HG02588 (cell line): ENCODE measurements around the gene LIMS1.
A peak's percentile ranks its signal among the peaks of the same experiment; 100 is the strongest.

Source experiments
- ATAC-seq: cut with Tn5 transposase; IDR thresholded peaks from one replicate; pipeline ENCODE4 v1.9.1; 2021; ENCODE audit warnings: mild to moderate bottlenecking, moderate library complexity; ENCODE audit not compliant: unreplicated experiment

Gene LIMS1

GRCh38 chr2:108613261-108614042 is 79.2 kb downstream of the LIMS1 start:
- ATAC-seq = no peak

DNA sequence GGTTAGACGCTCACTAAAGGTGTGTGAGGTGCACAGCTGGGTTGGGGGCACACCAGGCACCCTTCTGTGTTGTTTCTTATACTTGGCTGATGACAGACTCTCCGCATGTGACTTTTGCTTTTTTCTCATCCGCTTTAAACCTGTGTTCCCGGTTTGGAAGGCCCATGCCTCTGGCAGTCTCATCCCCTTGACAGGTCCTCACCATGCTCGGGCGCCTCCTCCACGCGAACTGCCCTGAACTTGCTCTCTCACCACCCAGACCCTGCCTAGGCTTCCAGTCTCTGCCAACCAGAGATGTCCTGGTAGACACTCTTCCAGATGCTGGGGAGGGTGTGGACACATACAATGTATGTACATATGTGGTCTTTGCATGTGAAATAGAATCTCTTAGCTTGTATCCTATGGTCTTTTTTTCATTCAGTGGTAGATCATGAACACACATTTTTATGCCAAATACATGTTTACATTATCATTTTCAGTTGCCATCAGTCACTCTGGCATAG is 79.8 kb downstream of the LIMS1 start:
- no peak for ATAC-seq

DNA sequence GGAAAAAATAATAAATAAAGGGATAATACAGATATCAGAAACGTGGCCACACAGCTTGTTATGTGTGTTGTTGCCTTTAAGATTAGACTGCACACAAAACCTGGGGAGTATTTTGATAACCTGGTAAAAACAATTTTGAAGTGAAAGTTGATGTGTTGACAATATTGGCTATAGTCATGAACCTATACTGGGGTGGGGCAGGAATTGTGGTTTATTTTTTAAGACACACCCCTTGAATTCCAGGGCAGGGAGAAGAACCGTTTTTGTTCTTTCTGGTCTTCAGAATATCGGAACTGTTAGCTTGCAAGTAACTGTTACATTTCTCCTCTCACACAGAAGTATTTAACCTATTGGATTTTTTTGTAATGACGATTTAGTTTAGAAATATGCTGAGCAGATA is 80.4 kb downstream of the LIMS1 start:
- ATAC-seq = no peak

- ATAC-seq = no peak
These were observed 81.3 kb downstream of the LIMS1 start for GRCh38 chr2:108615480-108616090.

DNA sequence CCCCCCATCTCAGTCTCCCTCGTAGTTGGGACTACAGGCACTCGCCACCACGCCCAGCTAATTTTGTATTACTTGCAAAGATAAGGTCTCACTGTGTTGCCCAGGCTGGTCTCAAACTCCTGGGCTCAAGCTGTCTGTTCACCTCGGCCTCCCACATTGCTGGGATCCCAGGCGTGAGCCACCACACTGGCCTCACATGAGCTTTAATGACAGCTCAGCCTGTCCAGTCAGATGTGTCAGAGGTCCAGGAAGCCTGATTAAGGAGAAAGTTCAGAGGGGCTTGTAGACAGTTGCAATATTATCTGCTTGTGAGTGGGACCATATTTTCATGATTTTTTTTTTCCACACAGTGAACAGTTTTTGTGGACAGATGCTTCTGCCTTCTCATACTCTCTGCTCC is 82.0 kb downstream of the LIMS1 start:
- ATAC-seq = no peak

GRCh38 chr2:108616751-108617161 is 82.5 kb downstream of the LIMS1 start:
- ATAC-seq = no peak

GRCh38 chr2:108617617-108618016 is 83.3 kb downstream of the LIMS1 start:
- no peak for ATAC-seq

DNA sequence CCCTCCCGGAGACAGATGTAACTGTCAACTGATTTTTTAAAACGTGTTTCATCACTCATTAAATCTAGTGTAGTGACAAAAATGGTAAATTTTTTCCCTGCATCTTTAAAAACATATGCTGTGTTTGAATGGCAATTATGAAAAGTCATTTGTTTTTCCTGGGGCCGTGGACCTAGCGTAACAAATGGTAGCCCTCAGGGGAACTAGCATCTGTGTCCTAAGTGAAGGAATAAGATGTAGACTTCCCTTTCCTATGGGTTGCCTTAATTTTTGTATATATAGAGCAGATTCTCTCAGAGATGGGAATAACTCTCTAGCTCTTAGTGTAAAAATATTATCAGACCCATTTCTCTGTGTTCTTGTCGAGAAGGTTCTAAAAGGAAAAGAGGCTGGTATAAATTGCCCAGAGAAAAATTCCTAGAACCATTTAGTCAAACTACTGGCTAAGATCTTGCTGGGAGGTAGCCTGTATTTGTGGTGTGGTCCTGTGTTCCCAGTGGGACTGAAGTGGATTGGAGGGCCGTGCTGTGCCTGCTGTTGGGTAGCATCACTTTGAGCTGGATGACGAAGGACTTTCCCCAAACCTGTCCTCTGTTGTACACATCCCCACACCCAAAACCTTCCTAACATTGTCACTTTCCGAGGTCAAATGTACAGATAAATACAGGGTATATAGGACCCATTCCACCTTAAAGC is 85.8 kb downstream of the LIMS1 start:
- no peak for ATAC-seq

DNA sequence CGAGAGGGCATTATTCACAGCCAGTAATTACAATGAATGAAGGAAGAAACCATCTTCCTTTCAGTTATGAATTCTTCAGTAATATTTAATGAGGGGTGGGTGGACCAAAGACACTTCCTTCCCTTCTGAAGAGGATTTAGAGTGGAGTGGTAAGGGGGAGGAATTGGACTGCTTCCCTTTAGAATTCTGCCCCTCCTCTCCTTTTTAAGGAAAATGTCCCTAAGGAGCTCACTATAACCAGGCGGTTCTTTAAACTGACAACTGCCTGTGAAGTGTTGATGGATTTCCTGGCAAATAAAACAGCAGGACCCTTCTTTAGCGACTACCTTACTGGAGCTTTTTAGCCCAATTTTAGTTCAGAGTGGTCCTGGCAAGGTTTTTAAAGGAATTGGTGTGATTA is 86.4 kb downstream of the LIMS1 start:
- no peak for ATAC-seq

GRCh38 chr2:108621087-108621559 is 86.9 kb downstream of the LIMS1 start:
- peak; percentile 99 for ATAC-seq

DNA sequence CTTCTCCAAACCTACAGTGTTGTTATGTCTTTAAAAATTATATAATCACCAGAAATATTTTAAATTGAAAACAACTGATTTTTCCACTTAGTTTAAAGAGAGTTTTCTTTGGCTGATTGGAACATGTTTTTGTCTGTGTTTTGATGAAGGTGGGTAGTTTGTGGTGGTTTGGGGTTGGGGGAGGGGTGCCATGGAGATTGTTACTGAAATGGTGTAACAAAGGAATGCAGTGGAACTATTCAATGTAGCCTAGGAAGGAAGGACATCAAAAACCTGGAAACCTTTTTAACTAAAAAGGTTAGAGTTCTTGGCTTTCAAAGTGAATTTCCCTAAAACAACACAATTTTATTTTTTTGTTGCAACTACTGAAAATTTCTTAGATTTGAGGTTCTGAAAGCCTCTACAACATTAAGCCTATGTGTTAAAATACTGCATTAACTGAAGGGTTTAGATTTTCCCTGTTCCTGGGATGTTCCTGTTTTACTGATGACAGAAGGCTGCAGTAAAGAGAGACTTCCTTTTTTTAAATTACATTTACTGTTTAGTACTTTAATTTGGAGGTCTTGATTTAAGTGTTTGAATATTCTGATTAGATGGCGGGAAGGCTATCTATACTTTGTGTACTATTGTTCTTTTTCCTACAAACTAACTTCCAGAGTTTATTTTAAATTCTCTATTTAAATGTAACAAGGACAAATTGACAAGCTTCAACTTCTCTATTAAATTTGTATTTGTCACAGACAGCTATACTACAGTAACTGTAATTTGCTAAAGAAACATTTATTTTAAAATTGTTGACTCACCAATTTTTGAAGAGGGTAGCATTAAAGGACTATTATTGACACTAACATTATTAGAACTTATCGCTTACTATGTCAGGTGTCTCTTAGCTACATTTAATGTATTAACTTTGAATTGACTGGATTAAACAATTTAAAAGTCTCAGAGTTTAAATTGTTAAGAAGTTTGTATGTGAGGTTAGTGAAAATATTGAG is 87.7 kb downstream of the LIMS1 start:
- ATAC-seq = no peak

GRCh38 chr2:108623616-108624015 is 89.3 kb downstream of the LIMS1 start:
- no peak for ATAC-seq

- no peak for ATAC-seq
These were observed 91.0 kb downstream of the LIMS1 start for GRCh38 chr2:108625186-108625827.

DNA sequence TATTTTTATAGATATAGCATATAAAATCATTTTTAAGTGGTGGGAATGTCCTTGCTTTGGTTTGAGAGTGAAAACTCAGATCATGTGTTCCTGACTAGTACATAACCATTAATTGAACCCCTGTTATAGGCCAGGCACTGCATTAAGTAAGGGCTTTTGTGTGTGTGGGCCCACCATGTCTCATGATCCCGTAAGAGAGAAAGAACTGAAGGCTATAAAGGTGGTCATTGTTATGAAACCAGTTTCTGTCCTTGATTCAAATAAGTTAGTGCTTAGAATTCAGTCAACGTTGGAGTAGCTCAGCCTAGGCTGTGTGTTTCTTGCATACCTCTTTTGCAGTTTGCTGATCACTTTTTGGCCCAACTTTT is 91.5 kb downstream of the LIMS1 start:
- no peak for ATAC-seq

DNA sequence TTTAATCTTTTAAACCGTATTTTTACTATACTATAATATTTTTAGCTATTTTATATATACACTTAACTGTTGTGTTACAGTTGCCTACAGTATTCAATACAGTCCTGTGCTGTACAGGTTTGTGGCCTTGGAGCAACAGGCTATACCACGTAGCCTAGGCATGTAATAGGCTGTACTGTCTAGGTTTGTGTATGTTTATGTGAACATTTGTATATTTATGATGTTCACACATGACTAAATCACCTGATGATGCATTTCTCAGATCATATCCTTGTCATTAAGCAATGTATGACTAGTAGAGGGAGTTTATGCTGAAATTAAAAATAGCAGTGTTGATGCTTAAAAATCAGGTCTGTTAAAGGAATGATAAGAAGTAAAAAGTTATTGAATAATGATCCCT is 92.7 kb downstream of the LIMS1 start:
- ATAC-seq = no peak

GRCh38 chr2:108627911-108628567 is 93.8 kb downstream of the LIMS1 start:
- ATAC-seq = no peak

- ATAC-seq = no peak
These were observed 94.7 kb downstream of the LIMS1 start for GRCh38 chr2:108628936-108629335.

- peak; percentile 79 for ATAC-seq
These were observed 95.1 kb downstream of the LIMS1 start for GRCh38 chr2:108629417-108629816.

- no peak for ATAC-seq
These were observed 96.5 kb downstream of the LIMS1 start for GRCh38 chr2:108630567-108631405.
